ENCODE results near the gene EPB41L4B. TPM values are rescaled to one million over a fixed set of nuclear protein-coding genes. Genes with fewer than 3 reads are reported as not detected.
"Not testable (repeated sequence)": the region's sequence is repeated elsewhere in the genome, so short reads cannot be mapped to it uniquely, and the experiment has no call there.

EPB41L4B gene
- polyA plus RNA-seq, 6 donors from 2014 or later: not detected

DNA sequence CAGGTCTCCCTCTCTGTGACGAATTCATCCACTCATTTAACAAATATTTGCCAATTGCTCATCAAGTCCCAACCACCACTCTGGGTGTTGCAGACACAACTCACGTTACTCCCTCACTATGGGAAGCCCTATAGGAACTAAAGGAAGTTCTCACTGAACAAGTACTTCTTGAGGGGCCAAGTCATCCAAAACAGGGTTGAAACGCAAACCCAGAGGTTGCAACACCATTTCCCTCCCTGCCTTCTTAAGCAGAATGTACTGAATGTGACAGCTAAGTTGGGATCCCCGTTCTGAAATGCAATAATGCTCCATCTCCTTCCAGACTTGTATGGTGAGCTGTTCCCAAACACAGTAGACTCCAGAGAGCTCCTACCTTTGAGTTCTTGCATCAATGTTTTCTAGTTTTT lies 34.3 kb downstream of the EPB41L4B start:
- peaks cover 14 to 24% (median 15%) of the 10 kb centered on the region in 3 donors for H3K27me3 Mint-ChIP-seq
- ATAC-seq (ENCODE audit: low read depth in 2 of 2) (no peak), DNase-seq (no peak)
- H3K4me1 Mint-ChIP-seq: no peaks in the 10 kb centered on the region
- H3K9me3 Mint-ChIP-seq: peaks cover 0 to 3% (median 0%) of the 10 kb centered on the region in 7 donors
- H3K4me3 Mint-ChIP-seq: no peak overlapping the region
- H3K36me3 Mint-ChIP-seq: no peaks in the 10 kb centered on the region
- no peak overlapping the region for H3K27ac Mint-ChIP-seq

DNA sequence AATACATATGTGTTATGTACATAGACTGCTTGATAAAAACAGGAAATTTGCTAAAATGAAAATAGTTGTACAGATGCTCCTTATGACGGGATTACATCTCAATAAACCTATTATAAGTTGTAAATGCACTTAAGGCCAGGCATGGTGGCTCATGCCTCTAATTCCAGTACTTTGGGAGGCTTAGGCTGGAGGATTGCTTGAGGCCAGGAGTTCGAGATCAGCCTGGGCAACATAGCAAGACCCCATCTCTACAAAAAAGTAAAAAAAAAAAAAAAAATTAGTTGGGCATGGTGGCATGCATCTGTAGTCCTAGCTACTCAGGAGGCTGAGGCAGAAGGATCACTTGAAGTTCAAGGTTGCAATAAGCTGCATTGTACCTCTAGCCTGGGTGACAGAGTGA lies 37.2 kb downstream of the EPB41L4B start:
- not testable (repeated sequence) for H3K9me3 Mint-ChIP-seq; DNase-seq; H3K27ac Mint-ChIP-seq; H3K36me3 Mint-ChIP-seq; H3K4me1 Mint-ChIP-seq; ATAC-seq (ENCODE audit: low read depth in 2 of 2); H3K4me3 Mint-ChIP-seq
- H3K27me3 Mint-ChIP-seq: peaks cover 14 to 24% (median 23%) of the 10 kb centered on the region in 3 donors

DNA sequence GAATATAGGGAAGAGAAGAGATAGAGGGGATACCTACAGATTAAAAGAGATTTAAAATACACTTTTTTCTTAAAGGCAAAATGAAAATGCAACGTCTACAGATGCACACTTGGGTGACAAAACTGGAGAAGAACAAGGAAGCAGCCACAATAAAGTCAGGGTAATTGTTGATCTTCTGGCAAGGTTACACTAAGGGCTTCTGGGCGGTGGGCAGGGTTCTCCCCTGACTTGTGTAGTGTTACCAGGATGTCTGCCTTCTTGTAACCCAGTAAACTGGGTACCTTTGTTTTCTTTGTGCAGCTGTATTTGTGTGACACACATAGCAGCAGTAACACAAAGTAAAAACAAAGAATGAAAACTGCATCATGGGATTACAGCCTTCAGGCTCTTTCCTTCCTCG lies 37.8 kb downstream of the EPB41L4B start:
- ATAC-seq (ENCODE audit: low read depth in 2 of 2): no peak
- DNase-seq: no peak
- H3K9me3 Mint-ChIP-seq: peaks cover 0 to 2% (median 0%) of the 10 kb centered on the region in 7 donors
- peaks cover 17 to 24% (median 23%) of the 10 kb centered on the region in 3 donors for H3K27me3 Mint-ChIP-seq
- H3K27ac Mint-ChIP-seq: no peak overlapping the region
- no peaks in the 10 kb centered on the region for H3K4me1 Mint-ChIP-seq
- peak overlapping the region in 1 of 8 donors; percentile 9 for H3K4me3 Mint-ChIP-seq
- no peaks in the 10 kb centered on the region for H3K36me3 Mint-ChIP-seq

DNA sequence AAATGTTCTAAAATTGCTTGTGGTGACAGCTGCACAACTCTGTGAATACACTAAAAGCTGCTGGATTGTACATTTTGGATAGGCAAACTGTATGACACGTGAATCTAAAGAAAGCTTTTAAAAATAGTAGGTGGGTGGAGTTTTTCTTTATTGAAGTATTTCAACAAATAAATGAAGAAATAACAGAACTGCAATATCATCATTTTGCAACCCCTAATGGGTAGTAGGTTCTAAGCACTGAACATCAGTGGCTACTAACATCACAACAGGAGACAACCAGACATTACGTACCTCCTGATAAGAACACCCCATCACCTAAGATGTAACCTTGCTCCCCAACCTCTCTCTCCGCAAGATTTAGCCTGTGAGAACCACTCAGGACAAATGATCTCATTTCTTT lies 38.6 kb downstream of the EPB41L4B start:
- no peak overlapping the region for H3K27ac Mint-ChIP-seq
- no peaks in the 10 kb centered on the region for H3K4me1 Mint-ChIP-seq
- DNase-seq: no peak
- H3K4me3 Mint-ChIP-seq: peak overlapping the region in 1 of 8 donors; percentile 68
- peaks cover 0 to 2% (median 0%) of the 10 kb centered on the region in 7 donors for H3K9me3 Mint-ChIP-seq
- H3K27me3 Mint-ChIP-seq: peaks cover 19 to 32% (median 24%) of the 10 kb centered on the region in 3 donors
- ATAC-seq (ENCODE audit: low read depth in 2 of 2): no peak
- H3K36me3 Mint-ChIP-seq: no peaks in the 10 kb centered on the region

DNA sequence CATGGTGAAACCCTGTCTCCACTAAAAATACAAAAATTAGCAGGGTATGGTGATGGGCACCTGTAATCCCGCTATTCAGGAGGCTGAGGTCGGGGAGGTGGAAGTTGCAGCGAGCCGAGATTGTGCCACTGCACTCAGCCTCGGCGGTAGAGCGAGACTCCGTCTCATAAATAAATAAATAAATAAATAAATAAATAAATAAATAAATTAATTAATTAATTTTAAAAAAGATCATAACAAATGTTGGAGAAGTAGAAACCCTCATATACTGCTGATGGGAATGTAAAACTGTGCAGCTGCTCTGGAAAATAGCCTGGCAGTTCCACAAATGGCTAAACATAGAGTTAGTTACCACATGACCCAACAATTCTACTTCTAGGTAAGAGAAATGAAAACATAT lies 39.3 kb downstream of the EPB41L4B start:
- no peaks in the 10 kb centered on the region for H3K36me3 Mint-ChIP-seq
- H3K4me1 Mint-ChIP-seq: no peaks in the 10 kb centered on the region
- peaks cover 0 to 2% (median 0%) of the 10 kb centered on the region in 7 donors for H3K9me3 Mint-ChIP-seq
- peaks cover 15 to 39% (median 32%) of the 10 kb centered on the region in 3 donors for H3K27me3 Mint-ChIP-seq
- no peak overlapping the region for H3K4me3 Mint-ChIP-seq
- ATAC-seq (ENCODE audit: low read depth in 2 of 2): no peak
- H3K27ac Mint-ChIP-seq: no peak overlapping the region
- DNase-seq: no peak

DNA sequence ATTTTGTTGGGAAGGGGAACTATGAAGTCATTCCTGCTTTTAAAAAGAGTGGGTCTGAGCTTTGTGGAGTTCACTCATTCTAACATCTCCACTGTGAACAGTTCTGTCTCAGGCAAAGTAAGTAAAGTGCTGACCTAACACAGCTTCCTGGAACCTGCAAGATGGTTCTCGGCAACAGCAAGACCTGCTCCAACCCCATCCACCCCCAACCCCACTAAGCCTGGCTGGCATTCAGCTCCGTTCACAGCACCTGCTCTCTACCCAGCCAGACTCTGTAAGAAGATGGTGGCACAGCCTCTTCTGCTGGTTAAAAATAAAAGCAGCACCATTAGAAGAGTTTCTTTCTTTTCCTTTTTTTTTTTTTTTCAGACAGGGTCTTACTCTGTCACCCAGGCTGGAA lies 42.0 kb downstream of the EPB41L4B start:
- ATAC-seq (ENCODE audit: low read depth in 2 of 2) (no peak), DNase-seq (no peak)
- Mint-ChIP-seq H3K9me3 (peaks cover 0 to 2% (median 0%) of the 10 kb centered on the region in 7 donors), H3K4me3 (no peak overlapping the region), H3K4me1 (no peaks in the 10 kb centered on the region), H3K27ac (no peak overlapping the region), H3K27me3 (peaks cover 21 to 58% (median 43%) of the 10 kb centered on the region in 3 donors), H3K36me3 (no peaks in the 10 kb centered on the region)

DNA sequence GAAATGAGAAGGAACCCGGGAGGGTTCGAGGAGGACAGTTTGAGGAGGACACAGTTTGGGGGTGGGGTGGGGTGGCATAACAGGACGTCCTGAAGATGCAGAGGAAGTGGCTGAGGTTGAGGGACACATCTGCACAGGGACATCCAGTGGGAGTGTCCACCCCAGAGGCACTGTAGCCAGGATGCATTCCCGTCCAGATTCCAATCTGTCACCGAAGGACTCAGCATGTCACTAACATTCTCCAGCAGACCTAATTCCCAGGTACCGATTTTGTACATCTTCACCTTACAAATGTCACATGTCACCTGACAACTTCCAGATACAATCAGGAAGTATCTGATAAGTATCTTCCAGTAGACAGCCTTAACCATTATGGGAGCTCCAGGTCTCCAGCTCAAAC lies 42.6 kb downstream of the EPB41L4B start:
- Mint-ChIP-seq H3K36me3 (no peaks in the 10 kb centered on the region), H3K4me3 (no peak overlapping the region), H3K9me3 (peaks cover 0 to under 1% (median 0%) of the 10 kb centered on the region in 7 donors), H3K4me1 (no peaks in the 10 kb centered on the region), H3K27ac (peak overlapping the region in 1 of 6 donors; percentile 7), H3K27me3 (peaks cover 21 to 58% (median 39%) of the 10 kb centered on the region in 3 donors)
- no peak for ATAC-seq (ENCODE audit: low read depth in 2 of 2)
- DNase-seq: no peak

DNA sequence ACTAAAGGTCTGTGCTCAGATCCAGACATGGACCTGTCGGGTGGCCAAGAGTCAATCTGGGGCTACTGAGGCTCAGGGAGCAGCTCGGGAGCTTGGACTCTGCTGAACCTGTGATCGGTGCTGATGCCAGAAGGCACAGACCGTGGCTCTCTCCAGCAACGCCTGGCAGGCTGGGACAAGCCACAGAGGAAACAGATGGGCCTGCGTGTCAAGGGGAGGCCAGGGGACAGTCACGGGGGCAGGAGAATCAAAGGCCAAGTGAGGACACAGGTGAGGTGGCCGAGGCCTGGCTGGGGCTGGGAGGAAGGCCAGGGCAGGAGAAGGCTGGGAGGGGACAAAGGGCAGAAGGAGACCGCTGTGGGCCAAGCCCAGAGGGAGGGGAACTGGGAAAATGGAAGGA lies 43.4 kb downstream of the EPB41L4B start:
- Mint-ChIP-seq H3K4me1 (no peaks in the 10 kb centered on the region), H3K9me3 (no peaks in the 10 kb centered on the region), H3K4me3 (peak overlapping the region in 1 of 8 donors; percentile 29), H3K36me3 (no peaks in the 10 kb centered on the region), H3K27me3 (peaks cover 27 to 52% (median 32%) of the 10 kb centered on the region in 3 donors), H3K27ac (no peak overlapping the region)
- DNase-seq (no peak), ATAC-seq (ENCODE audit: low read depth in 2 of 2) (no peak)

DNA sequence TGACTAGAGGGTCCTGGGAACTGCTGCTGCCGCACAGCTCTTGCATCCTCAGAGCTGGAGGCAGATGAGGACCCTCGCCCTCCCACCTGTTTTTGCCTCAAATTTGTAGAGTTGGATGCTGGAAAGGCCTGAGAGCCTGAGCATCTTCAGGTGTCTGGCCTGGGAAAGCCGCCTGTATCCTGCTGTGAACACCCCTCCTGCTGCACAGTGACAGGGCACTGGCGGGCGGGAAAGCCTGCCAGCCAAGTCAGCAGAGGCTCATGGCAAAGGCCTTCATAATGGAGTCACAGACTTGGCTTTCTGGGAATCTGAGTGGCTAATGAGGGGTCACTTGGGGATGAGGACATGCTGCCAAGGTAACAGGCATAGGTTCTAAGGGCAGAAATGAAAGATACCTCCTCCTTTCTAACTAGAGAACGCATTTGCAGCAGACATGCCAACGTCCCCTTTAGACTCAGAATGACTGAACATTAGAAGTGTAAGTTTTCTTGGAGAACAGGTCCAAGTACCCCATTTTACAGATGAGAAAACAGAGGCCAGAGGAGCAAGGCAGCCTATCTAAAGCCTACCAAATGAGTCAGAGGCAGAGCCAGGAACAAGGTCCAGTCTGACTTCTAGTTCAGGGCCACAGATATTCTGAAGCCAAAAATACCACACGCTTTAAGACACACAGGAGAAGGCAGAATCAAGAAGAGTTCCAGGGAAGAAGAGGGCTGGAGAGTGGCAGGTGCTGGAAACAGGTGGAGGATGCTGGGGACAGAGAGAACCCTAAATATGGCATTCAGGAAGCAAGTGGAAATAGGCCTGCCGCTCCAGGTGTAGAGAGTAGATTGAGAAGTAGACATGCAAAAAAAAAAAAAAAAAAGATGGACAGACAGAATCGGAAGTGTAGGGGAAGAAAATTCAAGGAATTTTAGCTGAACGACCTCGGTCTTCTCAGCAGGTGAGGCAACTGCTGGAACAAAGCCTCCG lies 44.1 kb downstream of the EPB41L4B start:
- no peak overlapping the region for H3K27ac Mint-ChIP-seq
- no peak for DNase-seq
- ATAC-seq (ENCODE audit: low read depth in 2 of 2): no peak

DNA sequence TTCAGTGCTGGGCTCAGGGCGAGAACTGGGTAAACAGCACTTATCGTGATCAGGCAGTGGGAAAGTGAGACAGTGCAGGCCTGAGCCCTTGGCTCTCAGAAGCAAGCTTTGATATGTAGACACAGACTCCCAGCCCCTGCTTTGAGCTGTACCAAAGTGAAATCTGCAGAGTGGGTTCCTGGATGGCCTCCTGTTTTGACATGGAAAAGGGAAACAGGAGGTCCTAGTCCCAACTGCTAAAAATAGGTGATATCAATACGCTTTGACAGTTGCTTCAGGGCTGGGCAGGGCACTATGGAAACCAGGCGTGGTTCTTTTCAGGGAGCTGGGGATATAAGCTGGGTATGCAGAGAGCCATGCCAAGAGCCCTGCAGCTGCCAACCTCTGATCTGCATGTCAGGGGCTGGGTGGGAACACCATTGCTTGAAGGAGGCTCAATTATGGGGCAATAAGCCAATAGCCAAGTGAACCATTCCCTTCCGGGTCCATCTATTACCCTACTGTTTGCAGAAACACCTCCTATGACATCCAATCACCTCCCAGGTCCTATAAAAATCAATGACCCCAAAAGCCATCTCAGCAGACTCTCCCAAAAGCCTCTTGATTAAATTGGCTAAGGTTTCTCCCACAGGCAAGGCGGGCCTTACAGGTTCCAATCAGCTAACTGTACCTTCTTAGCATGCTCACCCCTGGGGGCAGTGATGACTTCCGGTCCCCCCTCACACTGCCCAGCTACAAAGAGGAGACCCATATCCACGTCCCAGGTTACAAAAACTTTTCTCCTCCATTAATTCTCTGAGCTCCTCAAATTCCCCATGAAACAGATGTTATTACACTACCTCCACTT lies 45.8 kb downstream of the EPB41L4B start:
- no peaks in the 10 kb centered on the region for H3K9me3 Mint-ChIP-seq

More for the DNA sequence above, 44.1 kb downstream of the EPB41L4B start:
- H3K27me3 Mint-ChIP-seq: peaks cover 24 to 47% (median 27%) of the 10 kb centered on the region in 3 donors
- H3K9me3 Mint-ChIP-seq: no peaks in the 10 kb centered on the region
- no peak overlapping the region for H3K4me3 Mint-ChIP-seq
- no peaks in the 10 kb centered on the region for H3K36me3 Mint-ChIP-seq
- H3K4me1 Mint-ChIP-seq: no peaks in the 10 kb centered on the region

DNA sequence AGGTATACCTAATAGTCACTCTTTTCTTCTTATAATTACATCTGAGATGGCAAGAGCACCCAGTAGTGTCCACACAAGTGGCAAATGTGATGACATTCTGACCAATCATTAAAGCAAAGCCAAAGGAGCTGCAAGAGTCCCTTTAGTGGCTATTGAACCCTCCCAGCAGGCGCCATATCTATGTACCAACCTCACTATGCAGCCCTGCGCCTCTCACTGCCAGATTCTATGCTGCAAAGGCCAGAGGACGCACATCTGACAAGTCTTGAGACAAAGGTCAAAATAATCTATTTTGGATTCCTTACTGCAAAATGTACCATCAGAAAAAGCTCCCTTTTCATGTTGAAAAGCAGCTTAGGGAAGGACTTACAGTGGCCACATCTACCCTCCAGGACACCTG lies 47.0 kb downstream of the EPB41L4B start:
- H3K36me3 Mint-ChIP-seq: no peaks in the 10 kb centered on the region

More for the DNA sequence above, 45.8 kb downstream of the EPB41L4B start:
- H3K36me3 Mint-ChIP-seq: no peaks in the 10 kb centered on the region
- no peak overlapping the region for H3K4me3 Mint-ChIP-seq
- ATAC-seq (ENCODE audit: low read depth in 2 of 2) (no peak), DNase-seq (no peak)
- H3K27ac Mint-ChIP-seq: no peak overlapping the region
- no peaks in the 10 kb centered on the region for H3K4me1 Mint-ChIP-seq
- H3K27me3 Mint-ChIP-seq: peaks cover 21 to 45% (median 27%) of the 10 kb centered on the region in 3 donors

DNA sequence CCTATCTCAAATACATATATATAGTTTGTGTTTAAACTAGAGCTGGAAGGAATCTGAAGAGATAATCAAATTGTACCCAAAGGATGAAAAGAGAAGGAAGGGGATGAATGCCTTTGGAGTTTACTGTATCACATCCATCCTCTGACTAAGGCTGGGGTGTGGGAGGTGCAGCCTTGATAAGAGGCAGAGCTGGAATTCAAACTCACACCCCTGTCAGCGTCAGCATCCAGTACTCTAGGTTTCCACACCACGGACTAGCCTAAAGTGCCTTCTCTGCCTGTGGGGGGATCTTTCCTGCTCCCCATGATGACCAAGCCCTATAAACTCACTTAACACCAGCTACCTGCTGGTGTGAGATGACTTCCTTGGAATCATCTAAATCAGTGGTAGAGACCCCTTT lies 48.1 kb downstream of the EPB41L4B start:
- H3K4me1 Mint-ChIP-seq: no peaks in the 10 kb centered on the region
- H3K9me3 Mint-ChIP-seq: peaks cover 0 to 3% (median 0%) of the 10 kb centered on the region in 7 donors

More for the DNA sequence above, 47.0 kb downstream of the EPB41L4B start:
- Mint-ChIP-seq H3K27me3 (peaks cover 16 to 45% (median 27%) of the 10 kb centered on the region in 3 donors), H3K27ac (no peak overlapping the region), H3K9me3 (no peaks in the 10 kb centered on the region), H3K4me3 (no peak overlapping the region), H3K4me1 (no peaks in the 10 kb centered on the region)
- DNase-seq (no peak), ATAC-seq (ENCODE audit: low read depth in 2 of 2) (no peak)

DNA sequence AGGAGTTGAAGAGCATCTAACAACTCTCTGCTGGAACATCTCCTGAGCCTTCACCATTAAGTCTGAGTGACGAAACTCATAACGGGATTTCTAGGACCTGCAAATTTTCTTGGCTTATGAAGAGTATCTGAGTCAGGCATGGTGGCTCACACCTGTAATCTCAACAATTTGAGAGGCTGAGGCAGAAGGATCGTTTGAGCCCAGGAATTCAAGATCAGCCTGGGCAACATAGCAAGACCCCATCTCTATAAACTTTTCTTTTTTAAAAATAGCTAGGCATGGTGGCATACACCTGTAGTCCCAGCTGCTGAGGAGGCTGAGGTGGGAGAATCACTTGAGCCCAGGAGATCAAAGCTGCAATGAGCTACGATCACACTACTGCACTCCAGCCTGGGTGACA lies 48.8 kb downstream of the EPB41L4B start:
- ATAC-seq (ENCODE audit: low read depth in 2 of 2) (no peak), DNase-seq (no peak)
- no peaks in the 10 kb centered on the region for H3K36me3 Mint-ChIP-seq
- peaks cover 16 to 33% (median 16%) of the 10 kb centered on the region in 3 donors for H3K27me3 Mint-ChIP-seq
- no peak overlapping the region for H3K27ac Mint-ChIP-seq
- H3K4me3 Mint-ChIP-seq: no peak overlapping the region
- H3K4me1 Mint-ChIP-seq: no peaks in the 10 kb centered on the region
- H3K9me3 Mint-ChIP-seq: peaks cover 0 to 9% (median 3%) of the 10 kb centered on the region in 7 donors

More for the DNA sequence above, 48.1 kb downstream of the EPB41L4B start:
- peaks cover 16 to 40% (median 23%) of the 10 kb centered on the region in 3 donors for H3K27me3 Mint-ChIP-seq
- DNase-seq: no peak
- ATAC-seq (ENCODE audit: low read depth in 2 of 2): no peak
- no peak overlapping the region for H3K4me3 Mint-ChIP-seq
- H3K36me3 Mint-ChIP-seq: no peaks in the 10 kb centered on the region
- H3K27ac Mint-ChIP-seq: no peak overlapping the region

All from naive B cell (primary cell).